H1 (cell line): ENCODE results near the gene SMARCB1. TPM values are rescaled to one million over a fixed set of nuclear protein-coding genes. Genes with fewer than 3 reads are reported as not detected.
A peak's percentile ranks its signal among the peaks of the same experiment; 100 is the strongest.

Experiments
- CTCF ChIA-PET: fragments of 300-600 bp; sonication (Branson Sonifier 250); formaldehyde crosslinking; loops from one replicate; lab custom pipeline; 2021; ENCODE audit not compliant: partially characterized antibody; lab: Charles Lee
- POLR2A ChIA-PET: fragments of 300-600 bp; sonication (Branson Sonifier 250); formaldehyde crosslinking; loops from one replicate; lab custom pipeline; 2021; ENCODE audit warnings: inconsistent platforms; ENCODE audit not compliant: partially characterized antibody; lab: Charles Lee
- DNase-seq, 2 experiments: peaks; one replicate each; pipeline versions ENCODE4 v3.0.0 to v3.0.0-alpha.2; 2010 to 2022; ENCODE audit warnings: low spot score in 2 of 2, low read depth in 1 of 2, mixed read lengths in 1 of 2
- FAIRE-seq: peaks from 2 replicates; lab custom pipeline; 2011; peaks lifted over from hg19 to GRCh38; lab: Jason Lieb, UNC
- H2AFZ ChIP-seq: 2 replicates; pipeline ENCODE4 v1.8.1; 2012; ENCODE audit warnings: low read length, inconsistent platforms
- H2AK5ac ChIP-seq: 2 replicates; pipeline ENCODE4 v1.6.1; 2013; ENCODE audit warnings: low read depth, low read length
- H2BK120ac ChIP-seq: replicated peaks from 2 replicates; pipeline ENCODE3; 2013; ENCODE audit warnings: low read depth, low read length, inconsistent platforms
- H2BK12ac ChIP-seq: 2 replicates; pipeline ENCODE4 v1.6.1; 2013; ENCODE audit warnings: low read depth, low read length
- H2BK15ac ChIP-seq: 2 replicates; pipeline ENCODE4 v1.6.1; 2013; ENCODE audit warnings: low read length
- H2BK20ac ChIP-seq: 2 replicates; pipeline ENCODE4 v1.6.1; 2013; ENCODE audit warnings: low read length
- H2BK5ac ChIP-seq: 2 replicates; pipeline ENCODE4 v1.6.1; 2013; ENCODE audit warnings: low read depth, low read length
- H3K14ac ChIP-seq: 2 replicates; pipeline ENCODE4 v1.6.1; 2013; ENCODE audit warnings: inconsistent platforms; ENCODE audit not compliant: insufficient read length
- H3K18ac ChIP-seq: 2 replicates; pipeline ENCODE4 v1.6.1; 2013; ENCODE audit warnings: low read length; ENCODE audit errors: extremely low read depth
- H3K23ac ChIP-seq: 2 replicates; pipeline ENCODE4 v1.6.1; 2013; ENCODE audit warnings: inconsistent platforms; ENCODE audit not compliant: insufficient read length
- H3K23me2 ChIP-seq: 2 replicates; pipeline ENCODE4 v1.6.1; 2013; ENCODE audit warnings: low read depth, low read length
- H3K27ac ChIP-seq: 2 replicates; pipeline ENCODE4 v1.6.1; 2011; ENCODE audit warnings: low read depth, low read length, inconsistent platforms
- H3K27me3 ChIP-seq, 4 experiments: replicated peaks in 1 of 4; 1 replicate in 1 of 4; 2 replicates in 3 of 4; pipeline versions ENCODE4 v1.6.1 to v1.8.1; 2011 to 2013; ENCODE audit warnings: low read length in 3 of 4, mild to moderate bottlenecking in 3 of 4, inconsistent platforms in 2 of 4, mixed read lengths in 2 of 4, moderate library complexity in 1 of 4; ENCODE audit not compliant: control insufficient read depth in 3 of 4, insufficient read depth in 3 of 4; ENCODE audit errors: extremely low read depth in 1 of 4
- H3K36me3 ChIP-seq, 4 experiments: 2 replicates each; pipeline versions ENCODE4 v1.6.1 to v1.8.1; 2011 to 2013; ENCODE audit warnings: mild to moderate bottlenecking in 4 of 4, low read length in 3 of 4, moderate library complexity in 2 of 4, control low read depth in 1 of 4, inconsistent platforms in 1 of 4; ENCODE audit not compliant: insufficient read depth in 4 of 4, control insufficient read depth in 2 of 4
- H3K4ac ChIP-seq: replicated peaks from 2 replicates; pipeline ENCODE3; 2013; ENCODE audit warnings: low read length, low read depth, mixed read lengths, inconsistent platforms; ENCODE audit not compliant: insufficient read length
- H3K4me1 ChIP-seq, 4 experiments: replicated peaks in 1 of 4; 1 replicate in 1 of 4; 2 replicates in 3 of 4; pipeline versions ENCODE4 v1.6.1 to v1.8.1; 2011 to 2013; ENCODE audit warnings: low read length in 3 of 4, inconsistent platforms in 2 of 4, mixed read lengths in 1 of 4; ENCODE audit not compliant: insufficient read depth in 4 of 4, control insufficient read depth in 3 of 4
- H3K4me2 ChIP-seq, 2 experiments: 2 replicates each; pipeline versions ENCODE4 v1.6.1 to v1.8.1; 2011 to 2013; ENCODE audit warnings: low read depth in 2 of 2, low read length in 2 of 2, control low read depth in 1 of 2, inconsistent platforms in 1 of 2, mild to moderate bottlenecking in 1 of 2; ENCODE audit not compliant: insufficient read depth in 1 of 2
- H3K4me3 ChIP-seq, 4 experiments: fragments of 200-600, 300-600 bp in 1 of 4; sonication (generic), shearing (Covaris generic), sonication (Bioruptor Twin) in 1 of 4; 2 replicates each; pipeline versions ENCODE4 v1.5.1 to v1.8.1; 2011 to 2016; ENCODE audit warnings: low read length in 4 of 4, low read depth in 3 of 4, control low read depth in 2 of 4, inconsistent platforms in 2 of 4, mild to moderate bottlenecking in 2 of 4, mixed read lengths in 1 of 4, moderate library complexity in 1 of 4; ENCODE audit not compliant: insufficient read depth in 2 of 4; ENCODE audit errors: extremely low read depth in 1 of 4
- H3K56ac ChIP-seq: replicated peaks from 2 replicates; pipeline ENCODE3; 2013; ENCODE audit warnings: low read depth, mild to moderate bottlenecking, mixed read lengths, low read length, inconsistent platforms; ENCODE audit not compliant: insufficient read length
- H3K79me1 ChIP-seq: 2 replicates; pipeline ENCODE4 v1.6.1; 2013; ENCODE audit warnings: low read depth, low read length, control low read depth
- H3K79me2 ChIP-seq, 2 experiments: 2 replicates each; pipeline versions ENCODE4 v1.6.1 to v1.8.1; 2012 to 2013; ENCODE audit warnings: low read length in 2 of 2, mild to moderate bottlenecking in 2 of 2, inconsistent platforms in 1 of 2; ENCODE audit not compliant: insufficient read depth in 2 of 2, control insufficient read depth in 1 of 2
- H3K9ac ChIP-seq, 4 experiments: replicated peaks in 1 of 4; 1 replicate in 1 of 4; 2 replicates in 3 of 4; pipeline versions ENCODE4 v1.6.1 to v1.8.1; 2011 to 2013; ENCODE audit warnings: low read depth in 3 of 4, low read length in 3 of 4, control low read depth in 2 of 4, mild to moderate bottlenecking in 2 of 4, moderate library complexity in 2 of 4, inconsistent platforms in 1 of 4; ENCODE audit errors: extremely low read depth in 1 of 4
- H3K9me3 ChIP-seq, 2 experiments: 2 replicates each; pipeline versions ENCODE4 v1.6.1 to v1.8.1; 2012 to 2013; ENCODE audit warnings: mild to moderate bottlenecking in 2 of 2, moderate library complexity in 2 of 2, control low read depth in 1 of 2, inconsistent platforms in 1 of 2, low read depth in 1 of 2, low read length in 1 of 2, mixed read lengths in 1 of 2; ENCODE audit not compliant: insufficient read depth in 2 of 2
- H4K20me1 ChIP-seq, 2 experiments: replicated peaks in 1 of 2; 2 replicates each; pipeline versions ENCODE3 to v1.8.1; 2011 to 2013; ENCODE audit warnings: inconsistent platforms in 2 of 2, low read length in 2 of 2, mild to moderate bottlenecking in 1 of 2; ENCODE audit not compliant: insufficient read depth in 2 of 2, control insufficient read depth in 1 of 2
- H4K5ac ChIP-seq: 2 replicates; pipeline ENCODE4 v1.6.1; 2013; ENCODE audit warnings: low read length, low read depth, mixed read lengths, inconsistent platforms; ENCODE audit not compliant: insufficient read length
- H4K8ac ChIP-seq: 2 replicates; pipeline ENCODE4 v1.8.0; 2013; ENCODE audit warnings: mild to moderate bottlenecking, moderate library complexity, low read length, inconsistent platforms; ENCODE audit not compliant: insufficient read depth; ENCODE audit errors: extremely low read depth
- H4K91ac ChIP-seq: replicated peaks from 2 replicates; pipeline ENCODE3; 2013; ENCODE audit warnings: low read length, mixed read lengths, inconsistent platforms; ENCODE audit not compliant: insufficient read length
- CREB1 ChIP-seq: IDR thresholded peaks from 2 replicates; pipeline ENCODE4 v1.6.1; 2012; ENCODE audit warnings: inconsistent platforms
- KDM1A ChIP-seq: fragments of 200-600, 300-600 bp; sonication (generic); IDR thresholded peaks from 2 replicates; pipeline ENCODE4 v1.7.1; 2016; ENCODE audit warnings: mild to moderate bottlenecking, low read length, borderline replicate concordance
- WGBS, 2 experiments: shearing (Covaris generic) in 1 of 2; methylation state at CpG; one replicate each; pipeline versions ENCODE4 v1.1.6 to v1.1.7; 2013 to 2015; ENCODE audit warnings: low lambda C conversion rate in 2 of 2, mixed read lengths in 2 of 2, inconsistent platforms in 1 of 2, low coverage in 1 of 2, missing lambda C conversion rate in 1 of 2; ENCODE audit not compliant: insufficient replicate concordance in 2 of 2, insufficient coverage in 1 of 2, insufficient read length in 1 of 2; ENCODE audit errors: extremely low coverage in 1 of 2, missing lambda C conversion rate in 1 of 2; 5-methylcytosine and 5-hydroxymethylcytosine counted together
- polyA plus RNA-seq, 7 experiments: library from polyadenylated mRNA; depleted of rRNA in 3 of 7; stranded (reverse) in 5 of 7; unstranded in 2 of 7; fragments of >200 nt in 5 of 7; fragments of 200-250 nt in 2 of 7; gene quantifications; 1 replicate in 5 of 7; 2 replicates in 1 of 7; 4 replicates in 1 of 7; pipeline versions ENCODE4 v1.2.1 to v1.2.3, GENCODE V29; 2011 to 2013; ENCODE audit warnings: missing spikeins in 2 of 7, mixed read lengths in 2 of 7
- total RNA-seq: library from RNA; stranded (reverse); fragmentation: NEBNext Ultra II Directional; extraction: Animal tissue kit (Norgen Biotek cat#: 25700); gene quantifications from 2 replicates; pipeline ENCODE4 v1.2.1, GENCODE V29; 2021

Gene SMARCB1
- total and polyA plus RNA-seq, 2 of the 8 experiments (the other 6 are each of a cell fraction or from before 2014, with no cell fraction given): 116 to 145 TPM

- peaks cover 0 to 33% (median 25%) of the 10 kb centered on the region in 4 experiments; a peak in 6 of 7 replicates for H3K4me1 ChIP-seq
- peak overlapping the region; percentile 3; the same call in 1 of the 2 replicates for H3K18ac ChIP-seq
- H4K5ac ChIP-seq: no peak overlapping the region
- no peak overlapping the region for H3K23ac ChIP-seq
- H3K56ac ChIP-seq: no peak overlapping the region
- no peaks in the 10 kb centered on the region for H4K20me1 ChIP-seq
- no peak overlapping the region for H2AK5ac ChIP-seq
- no peaks in the 10 kb centered on the region for H3K79me1 ChIP-seq
- H4K8ac ChIP-seq: no peak overlapping the region
- H2BK5ac ChIP-seq: peak overlapping the region; percentile 4; the same call in 1 of the 2 replicates
- H2BK12ac ChIP-seq: peak overlapping the region; percentile 96; the same call in 1 of the 2 replicates
- H3K9ac ChIP-seq: no peak overlapping the region
- POLR2A ChIA-PET: interaction anchor here (0.7 to 2.2 kb wide), 3 partner anchors 72 to 88 kb away, joined by 3 to 5 read pairs (median 4); partner anchors contain the start of gene MMP11
- H3K14ac ChIP-seq: no peak overlapping the region
- H3K9me3 ChIP-seq: no peaks in the 10 kb centered on the region
- FAIRE-seq: no peak
- H3K27me3 ChIP-seq: peaks cover 0 to 4% (median under 1%) of the 10 kb centered on the region in 4 experiments; a peak in 2 of 7 replicates
- H3K27ac ChIP-seq: no peak overlapping the region
- H3K4ac ChIP-seq: no peak overlapping the region
- peak overlapping the region; percentile 61; the same call in 1 of the 2 replicates for H2BK20ac ChIP-seq
- no peak overlapping the region for H2AFZ ChIP-seq
- H2BK15ac ChIP-seq: peak overlapping the region; percentile 92; the same call in 1 of the 2 replicates
- TF ChIP-seq CREB1: no peak
- TF ChIP-seq KDM1A: peak; percentile 20; the same call in 1 of the 2 replicates
- TF ChIP-seq, all 59 proteins: peak for 1
- H3K4me3 ChIP-seq: no peak overlapping the region
- H4K91ac ChIP-seq: peak overlapping the region; percentile 45
- H3K23me2 ChIP-seq: no peaks in the 10 kb centered on the region; the same call in 1 of the 2 replicates
- H3K36me3 ChIP-seq: no peaks in the 10 kb centered on the region
- no peak for DNase-seq
- no peak overlapping the region for H2BK120ac ChIP-seq
- WGBS, 2 experiments: 76% methylated on average over 8 of the region's 8 CpGs; no CpG with 5 or more reads in 1 of the 2 experiments
- H3K4me2 ChIP-seq: no peak overlapping the region
- no peaks in the 10 kb centered on the region for H3K79me2 ChIP-seq
- CTCF ChIA-PET: interaction anchor here (0.7 to 3.3 kb wide), 4 partner anchors 16 to 112 kb away, joined by 3 to 11 read pairs (median 6); no protein-coding TSS in a partner anchor
Measured at GRCh38 chr22:23844739-23845202, 58.0 kb downstream of the SMARCB1 start.
